ENCODE results near the gene INVS. TPM values are rescaled to one million over a fixed set of nuclear protein-coding genes. Genes with fewer than 3 reads are reported as not detected.
"Not testable (repeated sequence)": the region's sequence is repeated elsewhere in the genome, so short reads cannot be mapped to it uniquely, and the experiment has no call there.

INVS gene
- total RNA-seq, 4 donors from 2014 or later = 28.0 to 42.6 (median 35.6) TPM

GRCh38 chr9:100131875-100132430, 32.9 kb downstream of the INVS start:
- peaks cover 0 to 6% (median 0%) of the 10 kb centered on the region in 3 donors for H3K36me3 ChIP-seq
- H3K4me3 ChIP-seq = no peak overlapping the region
- DNase-seq (ENCODE audit: low spot score in 2 of 2) = no peak
- no peak for TF ChIP-seq EP300 (IDR thresholded peaks at IDR 0.05)
- no peak for TF ChIP-seq POLR2A (IDR thresholded peaks at IDR 0.05)
- no peak for TF ChIP-seq CTCF (IDR thresholded peaks at IDR 0.05)
- WGBS, 2 donors = 95% methylated on average over 3 of the region's 3 CpGs
- peaks cover 0 to 24% (median 0%) of the 10 kb centered on the region in 4 donors for H3K4me1 ChIP-seq
- no peaks in the 10 kb centered on the region for H3K27me3 ChIP-seq
- H3K9me3 ChIP-seq = no peaks in the 10 kb centered on the region
- H3K27ac ChIP-seq = no peak overlapping the region

- TF ChIP-seq POLR2A (IDR thresholded peaks at IDR 0.05) (no peak), CTCF (IDR thresholded peaks at IDR 0.05) (no peak), EP300 (IDR thresholded peaks at IDR 0.05) (no peak)
- peaks cover 0 to 7% (median 0%) of the 10 kb centered on the region in 4 donors for H3K4me1 ChIP-seq
- peaks cover 0 to 6% (median 0%) of the 10 kb centered on the region in 3 donors for H3K36me3 ChIP-seq
- DNase-seq (ENCODE audit: low spot score in 2 of 2) = no peak
- 94 to 96% methylated on average over 3 of the region's 3 CpGs for WGBS, 2 donors
- H3K4me3 ChIP-seq = no peak overlapping the region
- H3K9me3 ChIP-seq = no peaks in the 10 kb centered on the region
- H3K27me3 ChIP-seq = no peaks in the 10 kb centered on the region
- no peak overlapping the region for H3K27ac ChIP-seq
These were observed 35.7 kb downstream of the INVS start for GRCh38 chr9:100134731-100135130.

DNA sequence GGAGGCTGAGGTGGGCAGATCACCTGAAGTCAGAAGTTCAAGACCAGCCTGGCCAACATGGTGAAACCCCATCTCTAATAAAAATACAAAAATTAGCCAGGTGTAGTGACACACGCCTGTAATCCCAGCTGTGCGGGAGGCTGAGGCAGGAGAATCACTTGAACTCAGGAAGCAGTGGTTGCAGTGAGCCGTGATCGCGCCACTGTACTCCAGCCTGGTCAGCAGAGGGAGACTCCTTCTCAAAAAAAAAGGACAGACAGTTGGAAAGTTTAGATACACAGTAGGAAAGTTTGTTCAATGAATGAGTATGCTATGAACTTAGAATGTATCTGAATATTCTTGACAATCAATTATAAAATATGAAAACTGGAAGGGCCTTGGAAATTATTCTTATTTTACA, 37.8 kb downstream of the INVS start:
- not testable (repeated sequence) for H3K9me3 ChIP-seq; H3K27ac ChIP-seq; H3K27me3 ChIP-seq; DNase-seq (ENCODE audit: low spot score in 2 of 2); H3K36me3 ChIP-seq; H3K4me1 ChIP-seq; H3K4me3 ChIP-seq
- 96 to 97% methylated on average over 5 of the region's 5 CpGs for WGBS, 2 donors

DNA sequence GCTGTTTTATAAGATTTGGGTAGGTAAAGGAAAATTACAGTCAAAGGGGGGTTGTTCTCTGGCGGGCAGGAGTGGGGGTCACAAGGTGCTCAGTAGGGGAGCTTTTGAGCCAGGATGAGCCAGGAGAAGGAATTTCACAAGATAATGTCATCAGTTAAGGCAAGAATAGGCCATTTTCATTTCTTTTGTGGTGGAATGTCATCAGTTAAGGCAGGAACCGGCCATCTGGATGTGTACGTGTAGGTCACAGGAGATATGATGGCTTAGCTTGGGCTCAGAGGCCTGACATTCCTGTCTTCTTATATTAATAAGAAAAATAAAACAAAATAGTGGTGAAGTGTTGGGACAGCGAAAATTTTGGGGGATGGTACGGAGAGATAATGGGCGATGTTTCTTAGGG, 41.3 kb downstream of the INVS start:
- not testable (repeated sequence) for H3K9me3 ChIP-seq; H3K36me3 ChIP-seq; H3K27me3 ChIP-seq; H3K27ac ChIP-seq; H3K4me3 ChIP-seq; DNase-seq (ENCODE audit: low spot score in 2 of 2); H3K4me1 ChIP-seq
- WGBS, 2 donors = 93 to 97% methylated on average over 6 of the region's 6 CpGs

DNA sequence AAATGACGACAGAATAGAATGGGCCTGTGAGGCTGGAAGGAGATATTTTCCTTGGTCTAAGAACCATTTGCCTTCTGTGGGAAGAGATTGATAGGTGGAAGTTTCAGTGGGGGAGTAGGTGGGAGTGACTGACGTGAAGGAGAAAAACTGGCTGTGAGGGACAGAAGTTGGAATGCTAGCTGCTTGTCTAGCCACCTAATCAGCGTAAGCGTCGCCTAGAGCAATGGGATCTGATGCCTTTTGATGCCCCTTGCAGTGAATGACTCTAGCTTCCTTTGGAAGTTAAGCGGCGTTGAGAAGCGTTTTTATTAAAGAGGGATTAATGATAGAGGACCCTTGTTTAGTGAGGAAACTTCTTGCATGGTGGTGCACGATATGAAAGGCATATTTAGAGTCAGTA, 42.8 kb downstream of the INVS start:
- H3K27ac ChIP-seq; DNase-seq (ENCODE audit: low spot score in 2 of 2); H3K9me3 ChIP-seq; H3K36me3 ChIP-seq; H3K27me3 ChIP-seq; H3K4me3 ChIP-seq; H3K4me1 ChIP-seq: not testable (repeated sequence)
- 93 to 94% methylated on average over 9 of the region's 9 CpGs for WGBS, 2 donors

DNA sequence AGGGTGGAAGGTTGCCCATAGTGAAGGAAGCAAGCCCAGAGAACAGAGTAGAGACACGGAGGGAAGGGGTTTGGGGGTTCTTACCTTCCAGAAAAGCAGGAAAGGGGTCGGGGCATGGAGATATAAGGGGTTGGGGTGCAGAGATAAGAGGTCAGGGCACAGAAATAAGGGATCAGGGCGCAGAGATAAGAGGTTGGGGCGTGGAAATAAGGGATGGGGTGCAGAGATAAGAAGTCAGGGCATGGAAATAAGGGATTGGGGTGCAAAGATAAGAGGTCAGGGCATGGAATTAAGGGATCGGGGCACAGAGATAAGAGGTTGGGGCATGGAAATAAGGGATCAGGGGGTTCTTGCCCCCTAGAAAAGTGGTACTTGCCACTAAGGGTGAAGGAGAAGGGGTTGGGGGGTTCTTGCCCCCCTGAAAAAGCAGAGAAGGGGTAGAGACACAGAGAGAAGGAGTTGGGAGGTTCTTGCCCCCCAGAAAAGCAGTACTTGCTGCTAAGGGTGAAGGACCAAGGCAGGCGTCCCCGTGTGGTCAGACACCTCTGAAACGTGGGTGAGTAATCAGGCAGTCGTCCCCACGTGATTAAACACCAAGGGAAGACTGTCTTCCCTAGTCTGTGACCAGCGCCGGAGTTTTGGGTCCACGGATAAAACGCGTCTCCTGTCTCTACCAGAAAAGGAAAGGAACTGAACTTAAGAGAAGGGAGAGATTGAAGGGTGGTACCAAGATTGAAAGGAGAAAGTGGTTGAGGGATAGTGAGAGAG, 46.3 kb downstream of the INVS start:
- H3K9me3 ChIP-seq; H3K36me3 ChIP-seq; H3K27me3 ChIP-seq; DNase-seq (ENCODE audit: low spot score in 2 of 2); H3K4me1 ChIP-seq; H3K4me3 ChIP-seq; H3K27ac ChIP-seq: not testable (repeated sequence)
- WGBS, 2 donors = 89 to 91% methylated on average over 15 of the region's 15 CpGs

- H3K36me3 ChIP-seq; H3K4me3 ChIP-seq; H3K9me3 ChIP-seq; H3K27ac ChIP-seq; H3K27me3 ChIP-seq; DNase-seq (ENCODE audit: low spot score in 2 of 2); H3K4me1 ChIP-seq: not testable (repeated sequence)
- WGBS, 2 donors = 75 to 85% methylated on average over 8 of the region's 8 CpGs
These were observed 46.9 kb downstream of the INVS start for GRCh38 chr9:100145976-100146375.

- no peaks in the 10 kb centered on the region for H3K27me3 ChIP-seq
- no peak for DNase-seq (ENCODE audit: low spot score in 2 of 2)
- no peak overlapping the region for H3K4me3 ChIP-seq
- H3K27ac ChIP-seq = no peak overlapping the region
- H3K9me3 ChIP-seq = no peaks in the 10 kb centered on the region
- H3K36me3 ChIP-seq = no peaks in the 10 kb centered on the region
- H3K4me1 ChIP-seq = no peaks in the 10 kb centered on the region
- no peak for TF ChIP-seq EP300 (IDR thresholded peaks at IDR 0.05)
- no peak for TF ChIP-seq POLR2A (IDR thresholded peaks at IDR 0.05)
- TF ChIP-seq CTCF (IDR thresholded peaks at IDR 0.05) = no peak
- WGBS, 2 donors = 17 to 23% methylated on average over 2 of the region's 2 CpGs
These were observed 51.2 kb downstream of the INVS start for GRCh38 chr9:100150214-100150613.
